ENCODE results near the gene ASIC2. TPM values are rescaled to one million over a fixed set of nuclear protein-coding genes. Genes with fewer than 3 reads are reported as not detected.

Gene ASIC2
- total and polyA plus RNA-seq, 12 donors: not detected

DNA sequence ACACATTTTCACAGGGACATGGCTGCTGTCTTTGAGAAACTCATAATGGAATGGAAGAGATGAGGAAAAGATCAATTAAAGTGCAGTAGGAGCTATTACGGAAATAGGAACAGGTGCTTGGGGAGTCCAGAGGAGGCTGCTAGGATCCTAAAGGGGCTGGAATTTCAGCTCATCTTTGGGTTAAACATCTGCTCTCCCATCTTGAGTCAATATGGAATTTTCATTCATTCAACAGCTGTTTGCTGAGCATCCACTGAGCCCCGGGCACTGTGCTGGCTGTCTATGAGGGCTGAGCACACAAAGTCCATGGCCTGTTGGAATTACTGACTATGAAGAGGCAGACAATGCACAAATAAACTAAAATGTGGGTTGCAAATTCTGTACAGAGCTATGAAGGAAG is 47.9 kb downstream of the ASIC2 start:
- WGBS, 2 donors: 84 to 87% methylated on average over 2 of the region's 2 CpGs
- ATAC-seq: no peak

DNA sequence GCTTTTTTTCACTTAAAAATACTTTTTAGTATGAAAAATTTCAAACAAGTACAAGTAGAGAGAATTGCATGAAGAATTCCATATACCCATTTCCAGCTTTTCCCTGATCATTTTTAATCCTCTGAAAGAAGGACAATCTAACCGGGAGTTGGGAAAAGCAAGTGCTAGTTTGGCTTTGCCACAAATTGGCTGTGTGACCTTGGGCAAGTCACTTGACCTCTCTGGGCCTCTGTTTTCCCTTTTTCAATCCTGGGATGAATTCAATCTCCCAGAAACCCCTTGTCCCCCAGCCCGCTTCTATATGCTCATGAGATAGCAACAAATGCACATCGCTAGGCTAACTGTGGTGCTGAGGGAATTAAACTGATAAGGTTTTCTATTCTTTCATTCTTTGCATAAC is 49.4 kb downstream of the ASIC2 start:
- DNase-seq (no peak), ATAC-seq (no peak)
- no peaks in the 10 kb centered on the region for H3K36me3 ChIP-seq
- no peak overlapping the region for H3K27ac ChIP-seq
- TF ChIP-seq CTCF (IDR thresholded peaks at IDR 0.05): no peak
- no peaks in the 10 kb centered on the region for H3K9me3 ChIP-seq
- WGBS, 2 donors: 73 to 78% methylated on average over 3 of the region's 3 CpGs
- no peaks in the 10 kb centered on the region for H3K4me1 ChIP-seq
- H3K4me3 ChIP-seq: no peak overlapping the region
- intact Hi-C loops (cut with DNase I): no loop called here
- peaks cover 0 to 46% (median 22%) of the 10 kb centered on the region in 7 donors for H3K27me3 ChIP-seq

More for the DNA sequence above, 47.9 kb downstream of the ASIC2 start:
- Histone ChIP-seq H3K27me3 (peaks cover 0 to 40% (median 20%) of the 10 kb centered on the region in 7 donors), H3K4me3 (no peak overlapping the region), H3K4me1 (no peaks in the 10 kb centered on the region), H3K9me3 (no peaks in the 10 kb centered on the region), H3K36me3 (no peaks in the 10 kb centered on the region), H3K27ac (no peak overlapping the region)
- intact Hi-C loops (cut with DNase I): no loop called here
- no peak for TF ChIP-seq CTCF (IDR thresholded peaks at IDR 0.05)
- DNase-seq: no peak

DNA sequence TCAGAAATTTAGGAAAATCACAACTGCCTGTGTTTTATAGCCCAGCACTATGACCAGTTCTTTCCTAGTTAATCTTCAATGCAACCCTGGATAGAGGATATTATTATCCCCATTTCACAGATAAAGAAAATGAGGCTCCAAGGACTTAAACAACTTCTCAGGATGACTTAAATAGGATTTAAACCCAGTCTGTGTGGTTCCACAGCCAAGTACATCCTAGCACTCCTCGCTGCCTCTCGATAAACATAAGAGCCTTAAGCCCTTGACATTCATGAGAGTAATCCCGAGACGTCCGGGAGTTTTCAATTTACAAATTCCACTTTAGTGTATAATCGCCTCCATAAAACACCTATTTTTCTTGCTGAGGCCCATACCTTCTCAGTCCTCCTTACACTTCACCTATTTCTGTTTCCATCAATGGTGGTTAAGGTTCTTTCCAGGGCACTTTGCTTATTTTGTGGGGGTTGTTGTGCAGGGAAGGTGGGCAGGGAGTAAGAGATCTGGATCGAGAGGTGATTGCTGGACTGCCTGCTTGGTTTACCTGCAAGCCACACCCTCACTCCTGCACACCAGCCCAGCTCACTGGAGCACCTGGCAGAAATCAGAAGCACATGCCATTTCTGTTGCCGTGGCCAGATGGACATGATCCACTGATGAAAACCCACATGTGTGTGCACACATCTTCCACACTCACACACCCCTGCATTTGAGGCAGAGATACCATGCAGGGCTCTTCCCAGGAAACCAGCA is 50.5 kb downstream of the ASIC2 start:
- WGBS, 2 donors: 83 to 86% methylated on average over 8 of the region's 8 CpGs
- Histone ChIP-seq H3K4me3 (no peak overlapping the region), H3K9me3 (no peaks in the 10 kb centered on the region), H3K36me3 (no peaks in the 10 kb centered on the region), H3K4me1 (no peaks in the 10 kb centered on the region), H3K27me3 (peaks cover 0 to 46% (median 22%) of the 10 kb centered on the region in 7 donors), H3K27ac (no peak overlapping the region)
- DNase-seq (no peak), ATAC-seq (no peak)
- no peak for TF ChIP-seq CTCF (IDR thresholded peaks at IDR 0.05)
- intact Hi-C loops (cut with DNase I): no loop called here

GRCh38 chr17:33241390-33241789 is 51.7 kb downstream of the ASIC2 start:
- no peaks in the 10 kb centered on the region for H3K9me3 ChIP-seq
- TF ChIP-seq CTCF (IDR thresholded peaks at IDR 0.05): no peak
- H3K27ac ChIP-seq: no peak overlapping the region
- H3K27me3 ChIP-seq: peaks cover 0 to 43% (median 22%) of the 10 kb centered on the region in 7 donors
- no peaks in the 10 kb centered on the region for H3K36me3 ChIP-seq
- H3K4me1 ChIP-seq: no peaks in the 10 kb centered on the region
- no peak overlapping the region for H3K4me3 ChIP-seq
- DNase-seq (no peak), ATAC-seq (no peak)
- intact Hi-C loops (cut with DNase I): no loop called here
